A673 (cell line): ENCODE results near the gene COL8A1.

Experiments
- EZH2 ChIP-seq: fragments of 200-600 bp; sonication (generic); IDR thresholded peaks from 2 replicates; pipeline ENCODE4 v1.6.1; 2017; ENCODE audit warnings: borderline replicate concordance, low read depth, mild to moderate bottlenecking, mixed read lengths, antibody characterized with exemption, low read length; ENCODE audit not compliant: poor library complexity, severe bottlenecking
- TF ChIP-seq, protein P1 (sequence below): fragments of 300-800, 200-600 bp; sonication (generic); conservative IDR thresholded peaks from 2 replicates; pipeline ENCODE4 v1.5.1; 2017; ENCODE audit warnings: low read depth, mild to moderate bottlenecking, antibody characterized with exemption, low read length, moderate library complexity, mixed read lengths

DNA sequence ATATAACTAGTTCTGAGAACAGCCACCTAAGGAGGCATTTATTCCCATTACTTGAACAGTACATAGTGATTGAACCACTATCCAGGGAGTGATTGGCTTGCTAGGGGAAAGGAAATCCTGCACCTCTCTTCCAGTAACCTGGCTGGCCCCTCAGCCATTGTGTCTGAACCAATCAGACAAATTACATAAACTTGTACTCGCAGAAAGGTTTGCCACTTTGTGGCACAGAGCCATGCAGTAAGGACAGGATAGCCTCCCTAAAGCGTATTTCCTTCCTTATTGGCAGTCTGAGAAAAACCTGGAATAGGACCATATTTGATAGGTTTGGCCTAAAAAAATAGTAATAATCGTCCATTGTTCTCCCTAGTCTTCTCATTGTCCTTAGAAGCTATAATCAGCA lies 198.3 kb downstream of the COL8A1 start:
- TF ChIP-seq, protein P1, sequence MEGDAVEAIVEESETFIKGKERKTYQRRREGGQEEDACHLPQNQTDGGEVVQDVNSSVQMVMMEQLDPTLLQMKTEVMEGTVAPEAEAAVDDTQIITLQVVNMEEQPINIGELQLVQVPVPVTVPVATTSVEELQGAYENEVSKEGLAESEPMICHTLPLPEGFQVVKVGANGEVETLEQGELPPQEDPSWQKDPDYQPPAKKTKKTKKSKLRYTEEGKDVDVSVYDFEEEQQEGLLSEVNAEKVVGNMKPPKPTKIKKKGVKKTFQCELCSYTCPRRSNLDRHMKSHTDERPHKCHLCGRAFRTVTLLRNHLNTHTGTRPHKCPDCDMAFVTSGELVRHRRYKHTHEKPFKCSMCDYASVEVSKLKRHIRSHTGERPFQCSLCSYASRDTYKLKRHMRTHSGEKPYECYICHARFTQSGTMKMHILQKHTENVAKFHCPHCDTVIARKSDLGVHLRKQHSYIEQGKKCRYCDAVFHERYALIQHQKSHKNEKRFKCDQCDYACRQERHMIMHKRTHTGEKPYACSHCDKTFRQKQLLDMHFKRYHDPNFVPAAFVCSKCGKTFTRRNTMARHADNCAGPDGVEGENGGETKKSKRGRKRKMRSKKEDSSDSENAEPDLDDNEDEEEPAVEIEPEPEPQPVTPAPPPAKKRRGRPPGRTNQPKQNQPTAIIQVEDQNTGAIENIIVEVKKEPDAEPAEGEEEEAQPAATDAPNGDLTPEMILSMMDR = no peak
- no peak for TF ChIP-seq EZH2
